ENCODE measurements around the gene NDRG2. TPM values are rescaled to one million over a fixed set of nuclear protein-coding genes. Genes with fewer than 3 reads are reported as not detected.

NDRG2 gene
- total and polyA plus RNA-seq, 9 of the 15 experiments (the other 6 are each of a cell fraction or from before 2014, with no cell fraction given) = 10.1 to 105 (median 41.0) TPM

- TF ChIP-seq LEF1 (IDR thresholded peaks at IDR 0.05) (0 out of 2 replicates have a peak, but pooled peaks have one; percentile 27), GATAD2B (IDR thresholded peaks at IDR 0.05; ENCODE audit: borderline replicate concordance) (peak; percentile 25; the same call in 1 of the 2 replicates), ZNF764 (CRISPR knock-in tag; IDR thresholded peaks at IDR 0.05; ENCODE audit: low read depth) (no peak), SMARCA5 (IDR thresholded peaks at IDR 0.05) (no peak), HNRNPUL1 (IDR thresholded peaks at IDR 0.05; ENCODE audit: low read length) (no peak), HDAC2 (IDR thresholded peaks at IDR 0.05) (0 out of 2 replicates have a peak, but pooled peaks have one; percentile 28), U2AF2 (optimal IDR thresholded peaks at IDR 0.05; ENCODE audit: low read depth, low read length) (no peak), CBFA2T3 (IDR thresholded peaks at IDR 0.05) (peak; percentile 35), ZNF668 (CRISPR knock-in tag; IDR thresholded peaks at IDR 0.05) (no peak), ZNF785 (CRISPR knock-in tag; IDR thresholded peaks at IDR 0.05) (no peak), SMARCE1 (IDR thresholded peaks at IDR 0.05) (peak; percentile 52; the same call in 1 of the 2 replicates), FIP1L1 (IDR thresholded peaks at IDR 0.05; ENCODE audit: low read depth, low read length, poor library complexity, severe bottlenecking) (no peak), ETV6 (IDR thresholded peaks at IDR 0.05; ENCODE audit: borderline replicate concordance in 1 of 2, low read depth in 2 of 2, low read length in 1 of 2) (peak in 1 of 2 experiments; percentile 31; a peak in 1 of 4 replicates), ETV6 (CRISPR knock-in tag; IDR thresholded peaks at IDR 0.05; ENCODE audit: borderline replicate concordance) (no peak), ZNF79 (CRISPR knock-in tag; IDR thresholded peaks at IDR 0.05; ENCODE audit: low read depth) (no peak), MXI1 (IDR thresholded peaks at IDR 0.05; ENCODE audit: low read depth, low read length) (no peak), ATF7 (IDR thresholded peaks at IDR 0.05) (peak; percentile 30; the same call in 1 of the 2 replicates), GTF2E2 (tag; IDR thresholded peaks at IDR 0.05) (no peak), ELF4 (CRISPR knock-in tag; IDR thresholded peaks at IDR 0.05) (no peak), ZNF217 (CRISPR knock-in tag; IDR thresholded peaks at IDR 0.05) (no peak), ZBTB1 (CRISPR knock-in tag; IDR thresholded peaks at IDR 0.05; ENCODE audit: borderline replicate concordance, low read depth) (no peak), HMBOX1 (IDR thresholded peaks at IDR 0.05) (peak; percentile 32; the same call in 1 of the 2 replicates), EP300 (IDR thresholded peaks at IDR 0.05; ENCODE audit: low read length) (peak; percentile 52), KLF6 (CRISPR knock-in tag; IDR thresholded peaks at IDR 0.05; ENCODE audit: borderline replicate concordance) (no peak), E2F3 (CRISPR knock-in tag; IDR thresholded peaks at IDR 0.05) (0 out of 2 replicates have a peak, but pooled peaks have one; percentile 6), DPF2 (IDR thresholded peaks at IDR 0.05) (peak; percentile 71), TOE1 (IDR thresholded peaks at IDR 0.05; ENCODE audit: borderline replicate concordance) (no peak), TOE1 (CRISPR knock-in tag; IDR thresholded peaks at IDR 0.05; ENCODE audit: borderline replicate concordance, low read depth) (no peak), BACH1 (tag; IDR thresholded peaks at IDR 0.05) (peak; percentile 19; the same call in 1 of the 2 replicates), SMAD4 (CRISPR knock-in tag; conservative IDR thresholded peaks at IDR 0.05) (peak; percentile 15; the same call in 1 of the 2 replicates)
- TF ChIP-seq, protein P1, sequence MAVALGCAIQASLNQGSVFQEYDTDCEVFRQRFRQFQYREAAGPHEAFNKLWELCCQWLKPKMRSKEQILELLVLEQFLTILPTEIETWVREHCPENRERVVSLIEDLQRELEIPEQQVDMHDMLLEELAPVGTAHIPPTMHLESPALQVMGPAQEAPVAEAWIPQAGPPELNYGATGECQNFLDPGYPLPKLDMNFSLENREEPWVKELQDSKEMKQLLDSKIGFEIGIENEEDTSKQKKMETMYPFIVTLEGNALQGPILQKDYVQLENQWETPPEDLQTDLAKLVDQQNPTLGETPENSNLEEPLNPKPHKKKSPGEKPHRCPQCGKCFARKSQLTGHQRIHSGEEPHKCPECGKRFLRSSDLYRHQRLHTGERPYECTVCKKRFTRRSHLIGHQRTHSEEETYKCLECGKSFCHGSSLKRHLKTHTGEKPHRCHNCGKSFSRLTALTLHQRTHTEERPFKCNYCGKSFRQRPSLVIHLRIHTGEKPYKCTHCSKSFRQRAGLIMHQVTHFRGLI (CRISPR knock-in tag; IDR thresholded peaks at IDR 0.05) = no peak
Measured at GRCh38 chr14:21043974-21044618, 19.2 kb upstream of the NDRG2 start (continued).

Measured in K562 (cell line).